GM12801 (cell line): ENCODE data around the gene CUTA.

Experiments used
- TF ChIP-seq, protein P1 (sequence below): IDR thresholded peaks from one replicate; pipeline ENCODE4 v1.5.1; 2011; ENCODE audit warnings: control low read depth; ENCODE audit not compliant: insufficient read length; ENCODE audit errors: extremely low read depth

The CUTA gene

DNA sequence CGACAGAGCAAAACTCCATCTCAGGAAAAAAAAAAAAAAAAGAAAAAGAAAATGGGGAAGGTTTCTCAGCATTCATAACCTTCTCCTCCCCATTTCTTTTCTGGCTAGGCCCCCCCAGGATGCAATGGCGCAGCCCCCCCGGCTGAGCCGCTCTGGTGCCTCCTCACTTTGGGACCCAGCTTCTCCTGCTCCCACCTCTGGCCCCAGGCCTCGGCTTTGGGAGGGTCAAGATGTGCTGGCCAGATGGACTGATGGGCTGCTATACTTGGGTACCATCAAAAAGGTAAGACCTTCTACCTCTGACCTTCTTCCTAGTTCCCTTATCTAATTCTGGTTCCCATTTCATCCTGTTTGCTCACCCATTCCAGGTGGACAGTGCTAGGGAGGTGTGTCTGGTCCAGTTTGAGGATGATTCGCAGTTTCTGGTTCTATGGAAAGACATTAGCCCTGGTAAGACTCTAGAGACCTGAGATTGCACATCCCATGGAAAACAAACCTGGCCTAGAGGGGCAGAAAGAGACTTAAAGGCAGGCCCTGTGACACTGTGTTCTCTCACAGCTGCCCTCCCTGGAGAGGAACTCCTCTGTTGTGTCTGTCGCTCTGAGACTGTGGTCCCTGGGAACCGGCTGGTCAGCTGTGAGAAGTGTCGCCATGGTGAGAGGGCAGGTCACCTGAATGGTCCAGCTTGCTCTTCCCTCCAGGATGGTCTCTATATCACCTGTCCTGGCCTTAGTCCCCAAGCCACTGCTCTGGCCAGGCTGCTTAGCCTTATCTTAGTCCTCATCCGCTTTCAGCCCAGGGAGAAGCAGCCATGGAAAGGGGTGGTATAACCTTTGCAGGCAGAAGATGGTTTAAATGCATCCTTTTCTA, 5.5 kb downstream of the CUTA start:
- TF ChIP-seq, protein P1, sequence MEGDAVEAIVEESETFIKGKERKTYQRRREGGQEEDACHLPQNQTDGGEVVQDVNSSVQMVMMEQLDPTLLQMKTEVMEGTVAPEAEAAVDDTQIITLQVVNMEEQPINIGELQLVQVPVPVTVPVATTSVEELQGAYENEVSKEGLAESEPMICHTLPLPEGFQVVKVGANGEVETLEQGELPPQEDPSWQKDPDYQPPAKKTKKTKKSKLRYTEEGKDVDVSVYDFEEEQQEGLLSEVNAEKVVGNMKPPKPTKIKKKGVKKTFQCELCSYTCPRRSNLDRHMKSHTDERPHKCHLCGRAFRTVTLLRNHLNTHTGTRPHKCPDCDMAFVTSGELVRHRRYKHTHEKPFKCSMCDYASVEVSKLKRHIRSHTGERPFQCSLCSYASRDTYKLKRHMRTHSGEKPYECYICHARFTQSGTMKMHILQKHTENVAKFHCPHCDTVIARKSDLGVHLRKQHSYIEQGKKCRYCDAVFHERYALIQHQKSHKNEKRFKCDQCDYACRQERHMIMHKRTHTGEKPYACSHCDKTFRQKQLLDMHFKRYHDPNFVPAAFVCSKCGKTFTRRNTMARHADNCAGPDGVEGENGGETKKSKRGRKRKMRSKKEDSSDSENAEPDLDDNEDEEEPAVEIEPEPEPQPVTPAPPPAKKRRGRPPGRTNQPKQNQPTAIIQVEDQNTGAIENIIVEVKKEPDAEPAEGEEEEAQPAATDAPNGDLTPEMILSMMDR: no peak

- TF ChIP-seq, protein P1: no peak
Measured at GRCh38 chr6:33411632-33412005, 6.3 kb downstream of the CUTA start.

DNA sequence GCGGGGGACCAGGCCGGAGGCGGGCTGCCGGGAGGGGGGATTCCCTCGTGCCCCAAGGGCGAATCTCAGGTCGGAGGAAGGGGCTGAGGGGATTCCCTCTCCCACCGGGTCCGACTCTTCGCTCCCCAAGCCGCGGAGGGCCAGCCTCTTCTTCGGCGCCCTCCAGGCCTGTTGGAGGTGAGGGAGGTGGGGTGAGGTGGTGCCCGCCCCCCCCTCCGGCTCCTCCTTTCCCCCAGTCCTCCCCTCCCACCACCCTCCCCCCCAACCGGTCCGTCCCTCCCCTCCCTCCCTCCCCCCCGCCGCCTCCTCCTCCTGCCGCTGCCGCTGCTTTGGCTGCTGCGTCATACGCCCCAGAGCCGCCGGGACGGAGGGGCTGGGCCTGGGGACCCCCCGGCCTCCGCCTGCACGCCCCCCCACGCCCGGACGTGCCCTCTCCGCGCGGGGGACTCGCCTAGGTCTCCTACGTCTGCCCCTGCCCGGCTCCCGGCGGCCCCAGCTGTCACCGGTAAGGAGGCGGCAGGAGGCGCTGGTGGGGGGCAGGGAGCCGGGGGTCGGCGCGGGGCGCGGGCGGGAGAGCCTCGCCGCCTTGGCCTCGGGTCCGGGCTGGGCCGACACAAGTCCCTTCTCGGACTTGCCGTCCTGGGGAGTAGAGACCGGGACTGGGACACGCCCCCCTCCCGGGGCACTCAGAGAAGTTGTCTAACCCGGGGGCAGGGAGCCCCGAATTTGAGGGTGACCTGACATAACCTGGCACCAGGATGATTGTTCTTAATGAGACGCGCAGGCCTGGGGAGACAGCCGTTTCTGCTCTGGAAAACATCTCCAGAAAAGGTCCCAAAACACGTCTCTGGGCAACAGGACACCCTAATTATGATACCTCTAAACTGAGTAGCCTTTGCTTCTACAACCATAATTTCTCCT, 6.9 kb downstream of the CUTA start, which contains the start of gene PHF1:
Gene PHF1, plus strand, starts transcription at position 304 of the 921 bp plus-strand sequence. CDS start 1,250 bp downstream, outside the sequence.
- TF ChIP-seq, protein P1: no peak

- TF ChIP-seq, protein P1: no peak
Measured at GRCh38 chr6:33410050-33410710, 7.7 kb downstream of the CUTA start.

DNA sequence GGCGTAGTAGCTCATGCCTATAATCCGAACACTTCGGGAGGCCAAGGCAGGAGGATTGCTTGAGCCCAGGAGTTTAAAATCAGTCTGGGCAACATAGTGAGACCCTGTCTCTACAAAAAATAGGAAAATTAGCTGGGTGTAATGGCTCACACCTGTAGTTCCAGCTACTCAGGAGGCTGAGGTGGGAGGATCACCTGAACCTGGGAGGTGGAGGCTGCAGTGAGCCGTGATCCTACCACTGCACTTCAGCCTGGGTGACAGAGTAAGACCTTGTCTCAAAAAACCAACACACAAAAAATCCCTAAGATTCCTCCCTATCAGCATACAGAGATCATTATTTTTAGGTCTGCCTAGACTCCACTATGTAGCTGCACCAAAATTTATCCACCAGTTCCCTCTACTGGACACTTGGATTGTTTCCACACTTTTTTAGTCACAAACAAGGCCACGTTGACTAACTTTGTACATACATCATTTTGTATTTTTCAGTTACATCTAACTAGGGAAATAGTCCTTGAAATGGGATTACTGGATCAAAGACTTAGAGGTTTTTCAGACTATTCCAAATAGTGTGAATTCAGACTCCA, 10.7 kb downstream of the CUTA start:
- TF ChIP-seq, protein P1: no peak

DNA sequence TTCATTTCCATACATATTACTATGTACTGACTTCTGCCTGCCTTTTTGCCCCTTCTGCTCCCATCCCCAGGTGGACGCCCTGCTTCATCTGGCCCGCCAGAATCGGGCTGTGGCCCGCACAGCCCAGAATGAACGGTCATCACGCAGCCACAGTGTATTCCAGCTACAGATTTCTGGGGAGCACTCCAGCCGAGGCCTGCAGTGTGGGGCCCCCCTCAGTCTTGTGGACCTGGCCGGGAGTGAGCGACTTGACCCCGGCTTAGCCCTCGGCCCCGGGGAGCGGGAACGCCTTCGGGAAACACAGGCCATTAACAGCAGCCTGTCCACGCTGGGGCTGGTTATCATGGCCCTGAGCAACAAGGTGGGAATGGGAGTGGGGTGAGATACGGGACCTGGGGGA, 11.8 kb downstream of the CUTA start:
- TF ChIP-seq, protein P1: no peak
